Sigmoid colon (tissue), 7 donors: ENCODE data around the gene SERPINE1. TPM values are rescaled to one million over a fixed set of nuclear protein-coding genes. Genes with fewer than 3 reads are reported as not detected.

Experiments used
- DNase-seq: peaks from one replicate; pipeline ENCODE4 v3.0.0-alpha.2; 2019
- H3K27ac ChIP-seq, 4 donors: fragments of 200-600 bp; sonication (generic); one replicate each; pipeline ENCODE4 v1.5.1; 2016 to 2019; ENCODE audit warnings: mild to moderate bottlenecking in 1 of 4
- H3K27me3 ChIP-seq, 3 donors: fragments of 200-600 bp; sonication (generic); one replicate each; pipeline ENCODE4 v1.5.1; 2019; ENCODE audit warnings: mild to moderate bottlenecking in 1 of 3
- H3K36me3 ChIP-seq, 4 donors: fragments of 200-600 bp; sonication (generic); one replicate each; pipeline ENCODE4 v1.5.1; 2016 to 2019
- H3K4me1 ChIP-seq, 4 donors: fragments of 200-600 bp; sonication (generic); one replicate each; pipeline ENCODE4 v1.5.1; 2017 to 2019
- H3K4me3 ChIP-seq, 4 donors: fragments of 200-600 bp; sonication (generic); one replicate each; pipeline ENCODE4 v1.5.1; 2017 to 2019; ENCODE audit warnings: mild to moderate bottlenecking in 2 of 4, moderate library complexity in 1 of 4
- H3K9me3 ChIP-seq, 4 donors: fragments of 200-600 bp in 3 of 4; sonication (generic) in 3 of 4; one replicate each; pipeline versions ENCODE4 v1.5.1 to v1.6.1; 2013 to 2019
- CTCF ChIP-seq, 4 experiments: fragments of 450-650 bp in 3 of 4; fragments of 200-600 bp in 1 of 4; IDR thresholded peaks; one replicate each; pipeline ENCODE4 v1.5.1; 2016 to 2019; ENCODE audit warnings: antibody characterized with exemption in 4 of 4, mild to moderate bottlenecking in 3 of 4, moderate library complexity in 2 of 4
- EP300 ChIP-seq, 4 donors: sonication (generic); formaldehyde crosslinking; IDR thresholded peaks; one replicate each; pipeline ENCODE4 v1.6.1; 2017; ENCODE audit warnings: antibody characterized with exemption in 4 of 4
- POLR2A ChIP-seq, 2 donors: fragments of 450-650 bp; IDR thresholded peaks; one replicate each; pipeline ENCODE4 v1.6.1; 2016; ENCODE audit warnings: antibody characterized with exemption in 2 of 2, mild to moderate bottlenecking in 2 of 2, moderate library complexity in 2 of 2
- POLR2AphosphoS5 ChIP-seq, 4 donors: sonication (generic); formaldehyde crosslinking; IDR thresholded peaks; one replicate each; pipeline ENCODE4 v1.6.1; 2017; ENCODE audit warnings: antibody characterized with exemption in 4 of 4
- whole genome bisulfite sequencing, 2 donors: extraction: QIAGEN DNeasy Blood & Tissue Kit; methylation state at CpG; one replicate each; pipeline ENCODE4 v1.1.7; 2013; 5-methylcytosine and 5-hydroxymethylcytosine counted together
- intact Hi-C: fragments of 100-400 bp; cut with DNase I; formaldehyde crosslinking; loops from one replicate; pipeline ENCODE4 v1.15.1; 2023
- polyA plus RNA-seq, 3 donors: library from polyadenylated mRNA; stranded (reverse); fragments of 200-250 nt; gene quantifications; one replicate each; pipeline ENCODE4 v1.2.3, GENCODE V29; 2013
- total RNA-seq, 4 donors: library from RNA; depleted of rRNA; stranded (reverse); fragments of >200 nt; gene quantifications; one replicate each; pipeline ENCODE4 v1.1.0, GENCODE V29; 2016
- donor health status: healthy with polysubstance abuse.
- donor health status: Bipolar disorder and iron deficiency.
- donor health status: healthy.

The SERPINE1 gene
- total and polyA plus RNA-seq, 7 donors, result 0.46 to 21.3 (median 9.3) TPM

- H3K27ac ChIP-seq, result no peak overlapping the region
- DNase-seq, result no peak
- H3K27me3 ChIP-seq, result peaks cover 71 to 100% (median 97%) of the 10 kb centered on the region in 3 donors
- H3K4me3 ChIP-seq, result no peak overlapping the region
- 2 to 7% methylated on average over 11 of the region's 11 CpGs for WGBS, 2 donors
- peaks cover 0 to 1% (median 0%) of the 10 kb centered on the region in 4 donors for H3K36me3 ChIP-seq
- intact Hi-C loops, result loop anchor here (10.0 kb wide), 1 partner anchor 272 kb away; the partner anchor contains the start of gene ACHE
- TF ChIP-seq POLR2AphosphoS5 (IDR thresholded peaks at IDR 0.05) (no peak), POLR2A (IDR thresholded peaks at IDR 0.05) (no peak), EP300 (IDR thresholded peaks at IDR 0.05) (no peak), CTCF (IDR thresholded peaks at IDR 0.05) (no peak)
- H3K4me1 ChIP-seq, result peaks cover 0 to 51% (median 48%) of the 10 kb centered on the region in 4 donors
- H3K9me3 ChIP-seq, result no peaks in the 10 kb centered on the region
These were observed 39.7 kb downstream of the SERPINE1 start for GRCh38 chr7:101166648-101166908.

GRCh38 chr7:101166909-101167644 lies 40.2 kb downstream of the SERPINE1 start:
- Histone ChIP-seq H3K27me3 (peaks cover 76 to 100% (median 97%) of the 10 kb centered on the region in 3 donors), H3K27ac (no peak overlapping the region), H3K4me1 (peaks cover 0 to 54% (median 50%) of the 10 kb centered on the region in 4 donors), H3K36me3 (no peaks in the 10 kb centered on the region), H3K9me3 (no peaks in the 10 kb centered on the region), H3K4me3 (no peak overlapping the region)
- TF ChIP-seq EP300 (IDR thresholded peaks at IDR 0.05), result no peak
- TF ChIP-seq POLR2AphosphoS5 (IDR thresholded peaks at IDR 0.05), result no peak
- no peak for TF ChIP-seq CTCF (IDR thresholded peaks at IDR 0.05)
- TF ChIP-seq POLR2A (IDR thresholded peaks at IDR 0.05), result no peak
- DNase-seq, result no peak
- WGBS, 2 donors, result 2 to 3% methylated on average over 19 of the region's 19 CpGs
- intact Hi-C loops, result loop anchor here (10.0 kb wide), 1 partner anchor 272 kb away; the partner anchor contains the start of gene ACHE

- intact Hi-C loops, result loop anchor here (10.0 kb wide), 1 partner anchor 273 kb away; the partner anchor contains the start of gene ACHE
- H3K4me1 ChIP-seq, result peaks cover 0 to 56% (median 52%) of the 10 kb centered on the region in 4 donors
- no peak for DNase-seq
- H3K27me3 ChIP-seq, result peaks cover 78 to 100% (median 97%) of the 10 kb centered on the region in 3 donors
- H3K4me3 ChIP-seq, result no peak overlapping the region
- 4 to 6% methylated on average over 12 of the region's 12 CpGs for WGBS, 2 donors
- no peak overlapping the region for H3K27ac ChIP-seq
- no peak for TF ChIP-seq POLR2AphosphoS5 (IDR thresholded peaks at IDR 0.05)
- TF ChIP-seq POLR2A (IDR thresholded peaks at IDR 0.05), result no peak
- TF ChIP-seq EP300 (IDR thresholded peaks at IDR 0.05), result no peak
- TF ChIP-seq CTCF (IDR thresholded peaks at IDR 0.05), result no peak
- H3K9me3 ChIP-seq, result no peaks in the 10 kb centered on the region
- no peaks in the 10 kb centered on the region for H3K36me3 ChIP-seq
These were observed 40.9 kb downstream of the SERPINE1 start for GRCh38 chr7:101167645-101168411.

GRCh38 chr7:101168412-101169049 lies 41.6 kb downstream of the SERPINE1 start:
- H3K4me3 ChIP-seq, result no peak overlapping the region
- WGBS, 2 donors, result 5 to 6% methylated on average over 6 of the region's 6 CpGs
- H3K36me3 ChIP-seq, result no peaks in the 10 kb centered on the region
- no peak overlapping the region for H3K27ac ChIP-seq
- H3K4me1 ChIP-seq, result peaks cover 0 to 55% (median 52%) of the 10 kb centered on the region in 4 donors
- TF ChIP-seq CTCF (IDR thresholded peaks at IDR 0.05) (no peak), POLR2AphosphoS5 (IDR thresholded peaks at IDR 0.05) (no peak), POLR2A (IDR thresholded peaks at IDR 0.05) (no peak), EP300 (IDR thresholded peaks at IDR 0.05) (no peak)
- intact Hi-C loops, result loop anchor here (1.0 to 10.0 kb wide), 2 partner anchors 24 to 274 kb away; partner anchors contain the start of gene ACHE
- no peaks in the 10 kb centered on the region for H3K9me3 ChIP-seq
- no peak for DNase-seq
- H3K27me3 ChIP-seq, result peaks cover 78 to 100% (median 97%) of the 10 kb centered on the region in 3 donors
